Inflammatory macrophage (primary cell): ENCODE measurements around the gene LRRC72.
"Not testable (repeated sequence)": the region's sequence is repeated elsewhere in the genome, so short reads cannot be mapped to it uniquely, and the experiment has no call there.

Source experiments
- DNase-seq, 2 donors: peaks; one replicate each; pipeline ENCODE4 v3.0.0-alpha.2; 2020 to 2022
- total RNA-seq, 18 experiments: gene quantifications; one replicate each; lab custom pipeline; 2026; ENCODE audit warnings: mixed read lengths in 6 of 18, inconsistent platforms in 2 of 18; lab: John Stamatoyannopoulos, UW

The LRRC72 gene
- 0 to 0.03 (median 0) reads per million in 18 experiments for total RNA-seq

GRCh38 chr7:16526742-16527540, at the start of gene LRRC72:
Gene LRRC72, plus strand, starts transcription at chr7:16526825. Its CDS starts 128 bp downstream, at chr7:16526953.
- no peak for DNase-seq

GRCh38 chr7:16479161-16479560, 47.5 kb upstream of the LRRC72 start:
- no peak for DNase-seq

GRCh38 chr7:16479591-16479990, 47.0 kb upstream of the LRRC72 start:
- no peak for DNase-seq

GRCh38 chr7:16484453-16485158, 42.0 kb upstream of the LRRC72 start:
- no peak for DNase-seq

- no peak for DNase-seq
Measured at GRCh38 chr7:16491148-16491547, 35.5 kb upstream of the LRRC72 start.

GRCh38 chr7:16492513-16493062, 34.0 kb upstream of the LRRC72 start:
- no peak for DNase-seq

- no peak for DNase-seq
Measured at GRCh38 chr7:16493266-16493665, 33.4 kb upstream of the LRRC72 start.

GRCh38 chr7:16494551-16494950, 32.1 kb upstream of the LRRC72 start:
- no peak for DNase-seq

GRCh38 chr7:16494955-16495719, 31.5 kb upstream of the LRRC72 start:
- DNase-seq: no peak

- DNase-seq: no peak
Measured at GRCh38 chr7:16498122-16498521, 28.5 kb upstream of the LRRC72 start.

- no peak for DNase-seq
Measured at GRCh38 chr7:16502303-16502702, 24.3 kb upstream of the LRRC72 start.

GRCh38 chr7:16504019-16504418, 22.6 kb upstream of the LRRC72 start:
- no peak for DNase-seq

GRCh38 chr7:16506422-16506821, 20.2 kb upstream of the LRRC72 start:
- DNase-seq: not testable (repeated sequence)

GRCh38 chr7:16509829-16510228, 16.8 kb upstream of the LRRC72 start:
- no peak for DNase-seq

GRCh38 chr7:16511314-16511713, 15.3 kb upstream of the LRRC72 start:
- DNase-seq: no peak

- DNase-seq: no peak
Measured at GRCh38 chr7:16512097-16512496, 14.5 kb upstream of the LRRC72 start.

- no peak for DNase-seq
Measured at GRCh38 chr7:16514271-16514670, 12.4 kb upstream of the LRRC72 start.

- DNase-seq: no peak
Measured at GRCh38 chr7:16514729-16515128, 11.9 kb upstream of the LRRC72 start.

GRCh38 chr7:16515785-16516685, 10.6 kb upstream of the LRRC72 start:
- peak in 1 of 2 donors; percentile 2 for DNase-seq

GRCh38 chr7:16519985-16520384, 6.6 kb upstream of the LRRC72 start:
- not testable (repeated sequence) for DNase-seq

GRCh38 chr7:16524332-16524731, 2.3 kb upstream of the LRRC72 start:
- no peak for DNase-seq

GRCh38 chr7:16528520-16528919, 1.9 kb downstream of the LRRC72 start:
- no peak for DNase-seq
